Measurements from ENCODE around the gene BLTP3B.

BLTP3B gene

DNA sequence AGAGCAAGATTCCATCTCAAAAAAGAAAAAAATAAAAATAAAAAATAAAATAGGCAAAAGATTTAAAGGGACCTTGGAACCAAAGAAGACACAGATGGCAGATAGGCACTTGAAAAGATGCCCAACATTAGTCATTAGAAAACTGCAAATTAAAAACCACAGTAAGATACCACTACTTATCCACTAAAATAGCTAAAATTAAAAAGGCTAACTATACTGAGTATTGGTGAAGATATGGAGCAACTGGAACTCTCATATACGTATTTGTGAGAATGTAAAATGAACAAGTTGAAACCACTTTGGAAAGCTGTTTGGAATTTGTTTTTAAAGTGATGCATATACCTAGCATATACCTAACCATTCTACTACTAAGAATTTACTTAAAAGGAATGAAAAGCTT, 22.3 kb downstream of the BLTP3B start:
- H3K27ac ChIP-seq: no peak overlapping the region
- no peak for DNase-seq (ENCODE audit: low read depth, low spot score)

DNA sequence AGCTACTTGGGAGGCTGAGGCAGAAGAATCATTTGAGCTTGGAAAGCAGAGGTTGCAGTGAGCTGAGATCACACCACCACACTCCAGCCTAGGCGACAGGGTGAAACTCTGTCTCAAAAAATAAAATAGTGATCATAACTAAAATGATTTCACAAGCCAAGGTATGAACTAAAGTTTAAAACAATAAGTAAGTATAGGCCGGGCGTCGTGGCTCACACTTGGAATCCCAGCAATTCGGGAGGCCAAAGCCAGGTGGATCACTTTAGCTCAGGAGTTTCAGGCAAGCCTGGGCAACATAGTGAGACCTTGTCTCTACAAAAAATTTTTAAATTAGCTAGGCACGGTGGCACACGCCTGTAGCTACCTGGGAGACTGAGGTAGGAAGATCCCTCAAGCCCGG, 27.4 kb downstream of the BLTP3B start:
- no peak for DNase-seq (ENCODE audit: low read depth, low spot score)
- H3K27ac ChIP-seq: no peak overlapping the region

GRCh38 chr12:100114574-100114973, 28.1 kb downstream of the BLTP3B start:
- H3K27ac ChIP-seq: no peak overlapping the region
- DNase-seq (ENCODE audit: low read depth, low spot score): no peak

- DNase-seq (ENCODE audit: low read depth, low spot score): no peak
- H3K27ac ChIP-seq: no peak overlapping the region
These were observed 32.4 kb downstream of the BLTP3B start for GRCh38 chr12:100110276-100110675.

GRCh38 chr12:100106861-100107260, 35.8 kb downstream of the BLTP3B start:
- no peak overlapping the region for H3K27ac ChIP-seq
- no peak for DNase-seq (ENCODE audit: low read depth, low spot score)

DNA sequence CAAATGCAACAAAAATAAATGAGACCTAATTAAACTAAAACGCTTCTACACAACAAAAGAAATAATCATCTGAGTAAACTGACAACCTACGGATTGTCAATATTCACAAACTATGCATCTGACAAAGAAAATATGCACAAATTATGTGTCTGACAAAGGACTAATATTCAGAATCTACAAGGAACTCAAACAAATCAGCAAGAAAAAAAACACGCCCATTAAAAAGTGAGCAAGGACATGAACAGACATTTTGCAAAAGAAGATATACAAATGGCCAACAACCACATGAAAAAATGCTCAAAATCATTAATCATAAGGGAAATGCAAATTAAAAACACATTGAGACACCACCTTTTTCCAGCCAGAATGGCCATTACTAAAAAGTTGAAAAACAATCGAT, 37.0 kb downstream of the BLTP3B start:
- no peak overlapping the region for H3K27ac ChIP-seq
- no peak for DNase-seq (ENCODE audit: low read depth, low spot score)

DNA sequence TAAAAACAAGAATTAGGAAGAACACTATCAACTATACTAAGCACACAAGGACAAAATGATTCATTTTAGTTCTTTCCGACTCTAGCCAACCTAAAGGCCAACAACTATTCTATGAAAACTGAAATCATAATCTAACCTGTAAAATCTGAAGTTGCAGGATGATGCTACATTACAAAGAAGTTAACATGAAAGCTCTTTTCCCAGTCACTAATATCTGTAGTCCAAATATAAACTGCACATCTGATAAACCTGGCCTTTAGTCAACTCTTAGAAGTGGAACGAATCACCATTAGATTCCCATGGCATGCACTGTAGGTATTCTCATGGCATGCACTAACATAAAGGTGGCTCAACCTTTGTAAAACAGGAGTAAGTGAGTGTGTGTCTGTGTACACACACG, 41.7 kb downstream of the BLTP3B start:
- H3K27ac ChIP-seq: no peak overlapping the region
- no peak for DNase-seq (ENCODE audit: low read depth, low spot score)
